Measurements from ENCODE around the gene FAM120C. TPM values are rescaled to one million over a fixed set of nuclear protein-coding genes. Genes with fewer than 3 reads are reported as not detected.

Gene FAM120C
- polyA plus RNA-seq, 1 experiment: 3.7 TPM

DNA sequence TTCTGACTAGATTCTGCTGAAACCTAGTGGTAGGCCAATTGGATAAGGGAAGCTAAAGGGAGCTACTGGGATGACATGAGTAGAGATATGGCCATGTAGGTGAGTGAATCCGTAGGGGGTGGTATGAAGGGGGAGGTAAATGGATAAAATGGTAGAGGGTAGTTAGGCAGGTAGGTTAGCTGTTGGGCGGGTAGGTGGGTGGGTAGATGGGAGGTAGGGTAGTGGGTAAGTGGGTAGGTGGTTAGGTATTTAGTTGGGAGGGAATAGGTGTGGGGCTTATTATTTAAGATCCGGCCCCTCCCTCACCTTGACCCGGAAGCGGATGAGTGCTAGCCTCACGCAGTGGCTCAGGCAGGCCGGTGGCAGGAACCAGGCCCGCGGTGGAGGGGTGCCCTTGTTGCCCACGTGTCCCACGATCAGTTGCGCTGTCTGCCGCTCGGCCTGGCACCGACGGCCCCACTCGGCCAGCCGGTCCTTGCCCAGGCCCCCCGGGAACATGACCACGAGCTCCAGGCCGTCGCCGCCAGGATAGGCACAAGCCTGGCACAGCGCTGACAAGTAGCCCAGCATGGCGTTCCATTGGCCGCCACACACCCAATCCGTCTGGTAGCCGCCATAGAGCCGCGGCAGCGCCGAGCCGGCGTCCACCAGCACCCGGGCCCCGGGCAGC, 725 bp downstream of the FAM120C start:
- no peak for DNase-seq (ENCODE audit: low read depth)
- Histone ChIP-seq H3K4me3 (ENCODE audit: low read depth, low read length) (peak overlapping the region; percentile 64), H3K27me3 (ENCODE audit: control insufficient read depth, insufficient read depth, low read length) (no peaks in the 10 kb centered on the region), H3K36me3 (ENCODE audit: control insufficient read depth, insufficient read depth, low read length) (no peaks in the 10 kb centered on the region)
- ChIA-PET POLR2A (interaction anchor here (1.0 kb wide), 1 partner anchor 11 kb away, joined by 12 read pairs; no protein-coding TSS in a partner anchor), CTCF (interaction anchor here (0.7 kb wide), 1 partner anchor 139 kb away, joined by 4 read pairs; no protein-coding TSS in a partner anchor)
- TF ChIP-seq, protein P1, sequence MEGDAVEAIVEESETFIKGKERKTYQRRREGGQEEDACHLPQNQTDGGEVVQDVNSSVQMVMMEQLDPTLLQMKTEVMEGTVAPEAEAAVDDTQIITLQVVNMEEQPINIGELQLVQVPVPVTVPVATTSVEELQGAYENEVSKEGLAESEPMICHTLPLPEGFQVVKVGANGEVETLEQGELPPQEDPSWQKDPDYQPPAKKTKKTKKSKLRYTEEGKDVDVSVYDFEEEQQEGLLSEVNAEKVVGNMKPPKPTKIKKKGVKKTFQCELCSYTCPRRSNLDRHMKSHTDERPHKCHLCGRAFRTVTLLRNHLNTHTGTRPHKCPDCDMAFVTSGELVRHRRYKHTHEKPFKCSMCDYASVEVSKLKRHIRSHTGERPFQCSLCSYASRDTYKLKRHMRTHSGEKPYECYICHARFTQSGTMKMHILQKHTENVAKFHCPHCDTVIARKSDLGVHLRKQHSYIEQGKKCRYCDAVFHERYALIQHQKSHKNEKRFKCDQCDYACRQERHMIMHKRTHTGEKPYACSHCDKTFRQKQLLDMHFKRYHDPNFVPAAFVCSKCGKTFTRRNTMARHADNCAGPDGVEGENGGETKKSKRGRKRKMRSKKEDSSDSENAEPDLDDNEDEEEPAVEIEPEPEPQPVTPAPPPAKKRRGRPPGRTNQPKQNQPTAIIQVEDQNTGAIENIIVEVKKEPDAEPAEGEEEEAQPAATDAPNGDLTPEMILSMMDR (IDR thresholded peaks at IDR 0.05; ENCODE audit: insufficient read depth, low read depth, low read length): no peak

DNA sequence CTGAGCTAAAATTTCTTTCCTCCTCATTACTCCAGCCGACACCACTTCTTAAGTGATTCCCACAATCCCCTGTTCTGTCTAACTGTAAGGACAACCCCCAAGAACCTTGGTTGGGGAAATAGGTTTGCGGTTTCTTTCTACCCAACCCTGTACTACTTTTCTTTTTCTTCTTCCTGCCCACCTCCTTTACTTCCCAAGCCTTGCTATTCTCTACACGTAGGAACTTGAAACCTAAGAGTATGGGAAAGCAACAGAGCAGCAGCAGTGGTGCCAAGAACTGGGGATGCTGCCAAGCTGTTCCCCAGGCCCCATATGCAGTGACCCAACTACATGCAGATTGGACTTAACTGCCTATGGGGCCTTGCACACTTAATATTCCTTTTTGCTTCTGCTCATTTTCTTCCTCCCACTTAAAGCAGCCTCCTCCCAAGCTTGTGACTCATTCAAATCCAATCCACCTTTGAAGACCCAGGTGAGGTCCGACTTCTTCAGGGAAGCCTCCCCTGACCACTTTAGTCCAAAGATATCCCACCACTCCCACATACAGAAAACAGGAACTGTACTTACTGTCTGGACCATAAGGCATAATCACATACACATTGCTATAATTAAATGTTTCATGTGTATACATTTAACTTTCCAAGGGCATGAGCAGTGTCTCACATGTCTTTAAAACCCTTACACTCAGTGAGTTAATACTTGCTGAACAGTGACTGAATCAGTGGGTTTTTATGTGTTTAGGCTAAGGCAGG, 1.7 kb downstream of the FAM120C start:
- POLR2A ChIA-PET: no interaction called here
- peak overlapping the region; percentile 64 for H3K4me3 ChIP-seq (ENCODE audit: low read depth, low read length)
- H3K36me3 ChIP-seq (ENCODE audit: control insufficient read depth, insufficient read depth, low read length): no peaks in the 10 kb centered on the region
- no peaks in the 10 kb centered on the region for H3K27me3 ChIP-seq (ENCODE audit: control insufficient read depth, insufficient read depth, low read length)
- TF ChIP-seq, protein P1 (IDR thresholded peaks at IDR 0.05; ENCODE audit: insufficient read depth, low read depth, low read length): no peak
- no peak for DNase-seq (ENCODE audit: low read depth)
- CTCF ChIA-PET: interaction anchor here (0.7 to 1.6 kb wide), 2 partner anchors 13 to 138 kb away, joined by 4 read pairs; no protein-coding TSS in a partner anchor

DNA sequence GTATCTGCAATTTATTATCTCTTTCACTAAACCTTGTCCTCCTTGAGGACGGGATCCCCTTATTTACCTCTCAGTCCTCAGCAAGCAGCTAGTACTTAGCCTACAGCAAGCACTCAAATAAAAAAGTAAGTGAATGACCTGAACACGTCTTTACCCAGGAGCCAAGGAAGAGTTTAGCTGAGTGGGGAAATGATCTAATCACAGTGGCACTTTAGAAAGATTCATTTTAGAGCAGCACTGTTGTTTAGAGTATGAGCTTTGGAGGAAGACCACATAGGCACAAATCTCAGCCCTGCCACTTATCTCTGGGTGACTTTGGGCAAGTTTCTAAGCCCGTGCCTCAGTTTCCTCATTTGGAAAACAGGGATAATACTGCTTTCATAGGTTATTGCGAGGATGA, 2.7 kb downstream of the FAM120C start:
- H3K36me3 ChIP-seq (ENCODE audit: control insufficient read depth, insufficient read depth, low read length): no peaks in the 10 kb centered on the region
- ChIA-PET CTCF (interaction anchor here (1.6 kb wide), 1 partner anchor 12 kb away, joined by 4 read pairs; no protein-coding TSS in a partner anchor), POLR2A (no interaction called here)
- TF ChIP-seq, protein P1 (IDR thresholded peaks at IDR 0.05; ENCODE audit: insufficient read depth, low read depth, low read length): no peak
- no peak for DNase-seq (ENCODE audit: low read depth)
- H3K27me3 ChIP-seq (ENCODE audit: control insufficient read depth, insufficient read depth, low read length): no peaks in the 10 kb centered on the region
- no peak overlapping the region for H3K4me3 ChIP-seq (ENCODE audit: low read depth, low read length)

DNA sequence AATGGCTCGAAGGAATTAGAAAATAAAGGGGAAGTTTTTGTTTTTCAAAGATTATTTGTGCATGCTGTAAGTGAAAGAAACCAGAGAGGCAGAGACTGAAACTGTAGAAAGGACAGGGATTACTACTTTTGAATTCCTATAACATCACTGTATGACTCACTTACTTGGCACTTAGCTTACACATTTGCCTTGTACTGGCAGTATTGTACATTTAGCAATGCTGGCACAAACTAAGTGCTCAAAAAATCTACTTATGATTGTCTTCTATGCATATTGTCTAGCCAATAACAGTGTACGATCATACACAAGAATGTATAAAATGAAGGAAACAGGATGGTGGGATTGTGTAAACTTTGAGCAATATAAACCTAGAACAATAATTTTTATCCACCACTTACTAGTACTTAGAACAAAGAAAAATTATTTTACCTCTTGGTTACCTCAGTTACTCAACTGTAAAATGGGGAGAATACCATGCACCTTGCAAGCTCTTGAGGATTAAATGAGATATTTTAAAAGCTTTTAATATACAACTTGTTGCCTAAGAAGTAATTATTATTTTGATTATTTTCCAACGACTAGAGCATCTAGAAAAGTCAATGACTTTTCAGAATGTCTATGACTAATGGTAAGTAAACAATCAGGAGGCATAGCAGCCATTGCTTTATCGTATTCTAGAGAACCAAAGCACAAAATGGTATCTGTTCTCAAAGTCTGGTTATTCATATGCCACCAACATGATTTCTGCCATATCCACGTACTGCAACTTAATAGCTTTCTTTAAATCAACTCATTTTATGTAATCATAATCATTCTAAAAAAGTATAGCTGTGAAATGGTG, 4.7 kb downstream of the FAM120C start:
- Histone ChIP-seq H3K4me3 (ENCODE audit: low read depth, low read length) (no peak overlapping the region), H3K36me3 (ENCODE audit: control insufficient read depth, insufficient read depth, low read length) (0 out of 2 replicates have a peak, but pooled peaks cover 1% of the 10 kb centered on the region), H3K27me3 (ENCODE audit: control insufficient read depth, insufficient read depth, low read length) (no peaks in the 10 kb centered on the region)
- TF ChIP-seq, protein P1 (IDR thresholded peaks at IDR 0.05; ENCODE audit: insufficient read depth, low read depth, low read length): no peak
- ChIA-PET CTCF (no interaction called here), POLR2A (no interaction called here)
- DNase-seq (ENCODE audit: low read depth): no peak
